Activated T-cell treated with anti-CD3 and anti-CD28 coated beads, Interleukin-2, amount 50 U/mL, for 4 hours (primary cell): ENCODE measurements around the gene BEND5. TPM values are rescaled to one million over a fixed set of nuclear protein-coding genes. Genes with fewer than 3 reads are reported as not detected.
A peak's percentile ranks its signal among the peaks of the same experiment; 100 is the strongest.

Experiments used
- ATAC-seq, 2 donors: fragments of 200-7000 bp; cut with Tn5 transposase; one replicate each; pipeline ENCODE4 v1.10.0; 2021
- DNase-seq: peaks from one replicate; pipeline ENCODE4 v3.0.0-alpha.2; 2020
- H3K27me3 Mint-ChIP-seq: one replicate; pipeline ENCODE4 v1.8.0; 2021; ENCODE audit warnings: low read depth, mixed read lengths
- H3K36me3 Mint-ChIP-seq: one replicate; pipeline ENCODE4 v1.8.0; 2022; ENCODE audit warnings: mixed read lengths; ENCODE audit not compliant: insufficient read depth
- H3K4me1 Mint-ChIP-seq: one replicate; pipeline ENCODE4 v1.8.0; 2021; ENCODE audit warnings: low read depth, mixed read lengths
- H3K4me3 Mint-ChIP-seq: one replicate; pipeline ENCODE4 v1.8.0; 2021; ENCODE audit warnings: mild to moderate bottlenecking, moderate library complexity, mixed read lengths
- H3K9me3 Mint-ChIP-seq: one replicate; pipeline ENCODE4 v1.8.0; 2021; ENCODE audit warnings: mixed read lengths
- total RNA-seq, 3 donors: library from RNA; stranded (reverse); gene quantifications; one replicate each; pipeline ENCODE4 v1.2.1, GENCODE V29; 2021

BEND5 gene
- total RNA-seq, 3 donors from 2014 or later, result 0.46 to 1.4 (median 0.95) TPM

- no peaks in the 10 kb centered on the region for H3K9me3 Mint-ChIP-seq
- DNase-seq (no peak), ATAC-seq (no peak)
- no peak overlapping the region for H3K4me3 Mint-ChIP-seq
- H3K27me3 Mint-ChIP-seq, result peaks cover 5% of the 10 kb centered on the region
- H3K4me1 Mint-ChIP-seq, result no peaks in the 10 kb centered on the region
- no peaks in the 10 kb centered on the region for H3K36me3 Mint-ChIP-seq
Measured at GRCh38 chr1:48784301-48784700, 7.6 kb upstream of the BEND5 start.

GRCh38 chr1:48777219-48777895 is 666 bp upstream of the BEND5 start:
- ATAC-seq (no peak), DNase-seq (no peak)
- Mint-ChIP-seq H3K27me3 (peaks cover 13% of the 10 kb centered on the region), H3K9me3 (no peaks in the 10 kb centered on the region), H3K4me1 (peaks cover 30% of the 10 kb centered on the region), H3K4me3 (peak overlapping the region; percentile 85), H3K36me3 (no peaks in the 10 kb centered on the region)

- H3K36me3 Mint-ChIP-seq, result peaks cover 1% of the 10 kb centered on the region
- peak overlapping the region; percentile 86 for H3K4me3 Mint-ChIP-seq
- no peak for DNase-seq
- H3K4me1 Mint-ChIP-seq, result peaks cover 32% of the 10 kb centered on the region
- ATAC-seq, result no peak
- H3K9me3 Mint-ChIP-seq, result no peaks in the 10 kb centered on the region
- H3K27me3 Mint-ChIP-seq, result peaks cover 13% of the 10 kb centered on the region
Measured at GRCh38 chr1:48775831-48776392, 779 bp downstream of the BEND5 start.

GRCh38 chr1:48773133-48773532 is 3.6 kb downstream of the BEND5 start:
- no peak for ATAC-seq
- Mint-ChIP-seq H3K4me1 (peaks cover 38% of the 10 kb centered on the region), H3K4me3 (no peak overlapping the region), H3K9me3 (no peaks in the 10 kb centered on the region), H3K36me3 (peaks cover 1% of the 10 kb centered on the region), H3K27me3 (peaks cover 11% of the 10 kb centered on the region)
- DNase-seq, result no peak

- Mint-ChIP-seq H3K4me1 (peaks cover 31% of the 10 kb centered on the region), H3K9me3 (no peaks in the 10 kb centered on the region), H3K4me3 (no peak overlapping the region), H3K36me3 (peaks cover 1% of the 10 kb centered on the region), H3K27me3 (peaks cover 6% of the 10 kb centered on the region)
- DNase-seq, result no peak
- no peak for ATAC-seq
Measured at GRCh38 chr1:48772211-48772610, 4.5 kb downstream of the BEND5 start.

- DNase-seq (no peak), ATAC-seq (no peak)
- peaks cover 29% of the 10 kb centered on the region for H3K4me1 Mint-ChIP-seq
- H3K9me3 Mint-ChIP-seq, result no peaks in the 10 kb centered on the region
- peaks cover 1% of the 10 kb centered on the region for H3K36me3 Mint-ChIP-seq
- H3K27me3 Mint-ChIP-seq, result peaks cover 6% of the 10 kb centered on the region
- H3K4me3 Mint-ChIP-seq, result no peak overlapping the region
Measured at GRCh38 chr1:48771561-48771960, 5.1 kb downstream of the BEND5 start.

- no peaks in the 10 kb centered on the region for H3K27me3 Mint-ChIP-seq
- no peak for ATAC-seq
- H3K4me1 Mint-ChIP-seq, result peaks cover 12% of the 10 kb centered on the region
- H3K4me3 Mint-ChIP-seq, result no peak overlapping the region
- H3K9me3 Mint-ChIP-seq, result no peaks in the 10 kb centered on the region
- no peak for DNase-seq
- H3K36me3 Mint-ChIP-seq, result peaks cover 4% of the 10 kb centered on the region
Measured at GRCh38 chr1:48767975-48768510, 8.6 kb downstream of the BEND5 start.

- peaks cover 5% of the 10 kb centered on the region for H3K4me1 Mint-ChIP-seq
- no peaks in the 10 kb centered on the region for H3K27me3 Mint-ChIP-seq
- H3K9me3 Mint-ChIP-seq, result no peaks in the 10 kb centered on the region
- ATAC-seq, result no peak
- H3K36me3 Mint-ChIP-seq, result peaks cover 5% of the 10 kb centered on the region
- no peak for DNase-seq
- H3K4me3 Mint-ChIP-seq, result no peak overlapping the region
Measured at GRCh38 chr1:48765335-48765734, 11.4 kb downstream of the BEND5 start.

- Mint-ChIP-seq H3K4me3 (no peak overlapping the region), H3K36me3 (peaks cover 13% of the 10 kb centered on the region), H3K27me3 (no peaks in the 10 kb centered on the region), H3K4me1 (peaks cover 2% of the 10 kb centered on the region), H3K9me3 (no peaks in the 10 kb centered on the region)
- DNase-seq, result no peak
- ATAC-seq, result no peak
Measured at GRCh38 chr1:48761986-48762385, 14.7 kb downstream of the BEND5 start.

- peaks cover 2% of the 10 kb centered on the region for H3K4me1 Mint-ChIP-seq
- ATAC-seq, result no peak
- H3K36me3 Mint-ChIP-seq, result peaks cover 18% of the 10 kb centered on the region
- H3K9me3 Mint-ChIP-seq, result no peaks in the 10 kb centered on the region
- no peak for DNase-seq
- no peak overlapping the region for H3K4me3 Mint-ChIP-seq
- no peaks in the 10 kb centered on the region for H3K27me3 Mint-ChIP-seq
Measured at GRCh38 chr1:48761411-48761810, 15.3 kb downstream of the BEND5 start.

- Mint-ChIP-seq H3K4me3 (no peak overlapping the region), H3K4me1 (peaks cover 2% of the 10 kb centered on the region), H3K9me3 (no peaks in the 10 kb centered on the region), H3K27me3 (no peaks in the 10 kb centered on the region), H3K36me3 (peaks cover 21% of the 10 kb centered on the region)
- DNase-seq (no peak), ATAC-seq (no peak)
Measured at GRCh38 chr1:48760857-48761256, 15.8 kb downstream of the BEND5 start.

GRCh38 chr1:48758976-48759375 is 17.7 kb downstream of the BEND5 start:
- peaks cover 2% of the 10 kb centered on the region for H3K4me1 Mint-ChIP-seq
- H3K4me3 Mint-ChIP-seq, result no peak overlapping the region
- no peaks in the 10 kb centered on the region for H3K9me3 Mint-ChIP-seq
- no peak for DNase-seq
- H3K36me3 Mint-ChIP-seq, result peaks cover 21% of the 10 kb centered on the region
- H3K27me3 Mint-ChIP-seq, result no peaks in the 10 kb centered on the region
- no peak for ATAC-seq

GRCh38 chr1:48757363-48757762 is 19.3 kb downstream of the BEND5 start:
- H3K36me3 Mint-ChIP-seq, result peaks cover 23% of the 10 kb centered on the region

GRCh38 chr1:48756683-48757316 is 19.9 kb downstream of the BEND5 start:
- no peaks in the 10 kb centered on the region for H3K9me3 Mint-ChIP-seq
- DNase-seq, result no peak
- H3K27me3 Mint-ChIP-seq, result no peaks in the 10 kb centered on the region
- H3K4me3 Mint-ChIP-seq, result no peak overlapping the region
- H3K36me3 Mint-ChIP-seq, result peaks cover 23% of the 10 kb centered on the region
- no peak for ATAC-seq
- peaks cover 2% of the 10 kb centered on the region for H3K4me1 Mint-ChIP-seq

More at GRCh38 chr1:48757363-48757762, 19.3 kb downstream of the BEND5 start:
- ATAC-seq (no peak), DNase-seq (no peak)
- no peaks in the 10 kb centered on the region for H3K9me3 Mint-ChIP-seq
- no peak overlapping the region for H3K4me3 Mint-ChIP-seq
- H3K27me3 Mint-ChIP-seq, result no peaks in the 10 kb centered on the region
- H3K4me1 Mint-ChIP-seq, result peaks cover 2% of the 10 kb centered on the region

GRCh38 chr1:48753293-48753692 is 23.4 kb downstream of the BEND5 start:
- no peaks in the 10 kb centered on the region for H3K27me3 Mint-ChIP-seq
- no peak overlapping the region for H3K4me3 Mint-ChIP-seq
- no peaks in the 10 kb centered on the region for H3K9me3 Mint-ChIP-seq
- peaks cover 2% of the 10 kb centered on the region for H3K4me1 Mint-ChIP-seq
- ATAC-seq (no peak), DNase-seq (no peak)
- H3K36me3 Mint-ChIP-seq, result peaks cover 16% of the 10 kb centered on the region
